ENCODE measurements around the gene UBE3B.
A peak's percentile ranks its signal among the peaks of the same experiment; 100 is the strongest.

Gene UBE3B

DNA sequence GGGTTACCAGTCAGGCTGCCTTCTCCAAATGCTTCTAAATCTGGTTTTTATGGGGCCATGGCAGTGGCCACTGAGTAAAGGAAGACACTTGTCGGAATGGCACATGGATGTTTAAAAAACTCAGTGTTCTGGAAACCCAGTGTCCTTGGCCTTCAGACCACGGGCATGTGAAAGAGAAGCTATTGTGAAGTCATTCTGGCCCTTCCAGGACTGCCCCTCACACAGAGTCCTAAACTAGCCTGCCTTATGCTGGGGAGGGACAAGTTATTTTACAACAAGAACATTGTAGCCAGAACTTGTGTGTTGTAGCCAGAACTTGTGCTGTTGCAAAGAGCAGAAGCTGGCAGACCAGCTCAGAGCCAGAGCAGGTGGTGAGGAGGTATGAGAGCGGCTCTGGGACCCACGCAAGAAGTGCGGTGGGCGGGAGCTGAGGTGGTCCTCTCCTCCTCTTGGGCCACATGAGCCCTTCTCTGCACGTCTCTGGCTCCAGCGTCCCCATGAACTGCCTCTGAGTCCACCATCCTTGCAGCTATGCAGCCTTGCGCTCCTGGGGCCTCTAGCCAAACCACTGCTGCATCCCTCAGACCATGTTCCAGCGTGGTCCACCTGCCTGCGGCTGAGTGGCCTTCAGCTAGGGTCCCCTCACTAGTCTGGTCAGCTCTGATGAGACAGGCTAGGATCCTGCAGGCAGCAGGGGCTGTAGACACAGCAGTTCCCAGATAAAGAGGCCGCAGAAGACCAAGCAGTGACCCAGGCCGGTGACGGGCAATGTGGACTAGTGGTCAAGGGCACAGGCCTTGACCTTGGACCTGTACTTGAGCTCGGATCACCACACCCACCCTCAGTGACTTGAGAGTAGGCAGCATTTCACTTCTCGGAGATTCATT is 63.3 kb downstream of the UBE3B start:
- no peaks in the 10 kb centered on the region for H3K9me3 Mint-ChIP-seq
- no peak overlapping the region for H3K4me3 Mint-ChIP-seq
- no peaks in the 10 kb centered on the region for H3K36me3 Mint-ChIP-seq (ENCODE audit: insufficient read depth)
- DNase-seq (no peak), ATAC-seq (replicated peaks) (no peak)
- H3K4me1 Mint-ChIP-seq (ENCODE audit: low read depth in 2 of 2): peaks cover 15 to 22% of the 10 kb centered on the region in 2 donors
- no peak overlapping the region for H3K27ac Mint-ChIP-seq
- no peaks in the 10 kb centered on the region for H3K27me3 Mint-ChIP-seq

- no peak for ATAC-seq (replicated peaks)
- H3K4me1 Mint-ChIP-seq (ENCODE audit: low read depth in 2 of 2): peaks cover 15 to 22% of the 10 kb centered on the region in 2 donors
These were observed 63.9 kb downstream of the UBE3B start for GRCh38 chr12:109541413-109541726.

GRCh38 chr12:109542014-109542413 is 64.6 kb downstream of the UBE3B start:
- Mint-ChIP-seq H3K27ac (peak overlapping the region in 1 of 2 donors; percentile 38), H3K9me3 (no peaks in the 10 kb centered on the region), H3K4me1 (ENCODE audit: low read depth in 2 of 2) (peaks cover 15 to 22% of the 10 kb centered on the region in 2 donors), H3K4me3 (no peak overlapping the region), H3K27me3 (peaks cover 3 to 6% of the 10 kb centered on the region in 2 donors), H3K36me3 (ENCODE audit: insufficient read depth) (no peaks in the 10 kb centered on the region)
- no peak for DNase-seq
- no peak for ATAC-seq (replicated peaks)

More at GRCh38 chr12:109541413-109541726, 63.9 kb downstream of the UBE3B start:
- no peaks in the 10 kb centered on the region for H3K27me3 Mint-ChIP-seq
- H3K36me3 Mint-ChIP-seq (ENCODE audit: insufficient read depth): no peaks in the 10 kb centered on the region
- no peaks in the 10 kb centered on the region for H3K9me3 Mint-ChIP-seq
- no peak overlapping the region for H3K4me3 Mint-ChIP-seq
- DNase-seq: no peak
- no peak overlapping the region for H3K27ac Mint-ChIP-seq

GRCh38 chr12:109542876-109543275 is 65.4 kb downstream of the UBE3B start:
- Mint-ChIP-seq H3K27ac (peak overlapping the region in 1 of 2 donors; percentile 46), H3K36me3 (ENCODE audit: insufficient read depth) (no peaks in the 10 kb centered on the region)

GRCh38 chr12:109544955-109545531 is 67.6 kb downstream of the UBE3B start:
- peak; percentile 93 for ATAC-seq (replicated peaks)
- Mint-ChIP-seq H3K36me3 (ENCODE audit: insufficient read depth) (no peaks in the 10 kb centered on the region), H3K9me3 (no peaks in the 10 kb centered on the region), H3K4me3 (peak overlapping the region; percentile 68 to 72), H3K4me1 (ENCODE audit: low read depth in 2 of 2) (peaks cover 20 to 31% of the 10 kb centered on the region in 2 donors), H3K27me3 (peaks cover 13 to 31% of the 10 kb centered on the region in 2 donors), H3K27ac (peak overlapping the region; percentile 83 to 91)
- DNase-seq: peak; percentile 12 to 38 (median 29)

More at GRCh38 chr12:109542876-109543275, 65.4 kb downstream of the UBE3B start:
- Mint-ChIP-seq H3K9me3 (no peaks in the 10 kb centered on the region), H3K4me1 (ENCODE audit: low read depth in 2 of 2) (peaks cover 20 to 27% of the 10 kb centered on the region in 2 donors), H3K4me3 (no peak overlapping the region), H3K27me3 (peaks cover 12 to 14% of the 10 kb centered on the region in 2 donors)
- DNase-seq (no peak), ATAC-seq (replicated peaks) (no peak)

GRCh38 chr12:109545826-109546225 is 68.4 kb downstream of the UBE3B start:
- H3K4me1 Mint-ChIP-seq (ENCODE audit: low read depth in 2 of 2): peaks cover 20 to 32% of the 10 kb centered on the region in 2 donors
- H3K4me3 Mint-ChIP-seq: peak overlapping the region; percentile 8 to 72
- peak overlapping the region; percentile 83 to 91 for H3K27ac Mint-ChIP-seq
- ATAC-seq (replicated peaks) (no peak), DNase-seq (no peak)
- no peaks in the 10 kb centered on the region for H3K36me3 Mint-ChIP-seq (ENCODE audit: insufficient read depth)
- no peaks in the 10 kb centered on the region for H3K9me3 Mint-ChIP-seq
- peaks cover 13 to 37% of the 10 kb centered on the region in 2 donors for H3K27me3 Mint-ChIP-seq

GRCh38 chr12:109547286-109547685 is 69.9 kb downstream of the UBE3B start:
- no peak overlapping the region for H3K27ac Mint-ChIP-seq
- no peaks in the 10 kb centered on the region for H3K36me3 Mint-ChIP-seq (ENCODE audit: insufficient read depth)
- H3K4me3 Mint-ChIP-seq: no peak overlapping the region
- no peak for ATAC-seq (replicated peaks)
- H3K4me1 Mint-ChIP-seq (ENCODE audit: low read depth in 2 of 2): peaks cover 20 to 32% of the 10 kb centered on the region in 2 donors
- no peak for DNase-seq
- H3K27me3 Mint-ChIP-seq: peaks cover 13 to 37% of the 10 kb centered on the region in 2 donors
- H3K9me3 Mint-ChIP-seq: no peaks in the 10 kb centered on the region

DNA sequence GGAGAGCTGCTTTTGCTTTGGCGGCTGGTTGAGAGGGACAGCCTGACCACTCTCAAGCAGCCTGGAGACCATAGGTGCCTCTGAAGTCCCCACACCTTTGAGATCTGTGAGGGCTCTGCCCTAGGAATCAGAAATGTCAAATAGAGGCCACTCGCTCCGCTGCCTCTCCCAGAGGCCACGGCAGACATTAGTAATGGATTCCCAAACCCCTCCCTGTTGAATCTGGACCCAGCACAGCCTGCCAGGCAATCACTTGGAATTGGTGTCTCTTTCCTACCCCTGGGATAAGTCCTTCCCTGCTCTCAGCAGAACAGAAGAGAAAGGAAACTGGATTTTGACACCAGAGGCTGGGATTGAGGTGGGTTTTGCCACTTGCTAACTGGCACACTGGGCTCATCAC is 70.8 kb downstream of the UBE3B start:
- DNase-seq (no peak), ATAC-seq (replicated peaks) (no peak)
- H3K9me3 Mint-ChIP-seq: no peaks in the 10 kb centered on the region
- H3K4me3 Mint-ChIP-seq: no peak overlapping the region
- H3K27ac Mint-ChIP-seq: no peak overlapping the region
- no peaks in the 10 kb centered on the region for H3K36me3 Mint-ChIP-seq (ENCODE audit: insufficient read depth)
- peaks cover 23 to 29% of the 10 kb centered on the region in 2 donors for H3K4me1 Mint-ChIP-seq (ENCODE audit: low read depth in 2 of 2)
- peaks cover 13 to 37% of the 10 kb centered on the region in 2 donors for H3K27me3 Mint-ChIP-seq

- peaks cover 13 to 37% of the 10 kb centered on the region in 2 donors for H3K27me3 Mint-ChIP-seq
- ATAC-seq (replicated peaks) (no peak), DNase-seq (no peak)
- H3K9me3 Mint-ChIP-seq: no peaks in the 10 kb centered on the region
- peaks cover 17 to 21% of the 10 kb centered on the region in 2 donors for H3K4me1 Mint-ChIP-seq (ENCODE audit: low read depth in 2 of 2)
- H3K27ac Mint-ChIP-seq: peak overlapping the region; percentile 10 to 41
- H3K4me3 Mint-ChIP-seq: no peak overlapping the region
- no peaks in the 10 kb centered on the region for H3K36me3 Mint-ChIP-seq (ENCODE audit: insufficient read depth)
These were observed 72.3 kb downstream of the UBE3B start for GRCh38 chr12:109549613-109550270.

DNA sequence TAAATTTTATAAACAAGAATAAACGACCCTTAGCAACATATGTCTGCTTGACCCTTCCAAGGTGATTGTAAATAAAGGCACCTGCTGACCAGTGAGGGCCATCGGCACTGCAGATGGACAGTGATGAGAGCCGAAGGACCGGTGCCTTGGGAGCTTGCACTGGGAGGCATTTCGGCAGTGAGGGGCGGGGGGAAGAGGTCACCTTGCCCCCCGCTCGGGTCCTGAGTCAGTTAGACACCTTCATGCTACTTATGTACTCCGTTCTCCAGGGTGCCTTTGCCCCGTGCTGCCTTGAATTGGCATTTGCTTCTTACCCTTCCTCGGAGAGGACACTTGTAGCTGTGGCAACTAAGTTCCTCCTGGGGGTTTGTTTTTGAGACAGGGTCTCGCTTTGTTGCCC is 72.8 kb downstream of the UBE3B start:
- peaks cover 11 to 16% of the 10 kb centered on the region in 2 donors for H3K4me1 Mint-ChIP-seq (ENCODE audit: low read depth in 2 of 2)
- no peak overlapping the region for H3K4me3 Mint-ChIP-seq
- peak overlapping the region; percentile 10 to 41 for H3K27ac Mint-ChIP-seq
- peaks cover 13 to 37% of the 10 kb centered on the region in 2 donors for H3K27me3 Mint-ChIP-seq
- no peaks in the 10 kb centered on the region for H3K36me3 Mint-ChIP-seq (ENCODE audit: insufficient read depth)
- ATAC-seq (replicated peaks) (no peak), DNase-seq (no peak)
- H3K9me3 Mint-ChIP-seq: no peaks in the 10 kb centered on the region

GRCh38 chr12:109551108-109551507 is 73.7 kb downstream of the UBE3B start:
- Mint-ChIP-seq H3K36me3 (ENCODE audit: insufficient read depth) (no peaks in the 10 kb centered on the region), H3K4me1 (ENCODE audit: low read depth in 2 of 2) (peaks cover 9 to 12% of the 10 kb centered on the region in 2 donors), H3K27ac (no peak overlapping the region), H3K9me3 (no peaks in the 10 kb centered on the region), H3K4me3 (no peak overlapping the region), H3K27me3 (peaks cover 13 to 37% of the 10 kb centered on the region in 2 donors)
- DNase-seq (no peak), ATAC-seq (replicated peaks) (no peak)

DNA sequence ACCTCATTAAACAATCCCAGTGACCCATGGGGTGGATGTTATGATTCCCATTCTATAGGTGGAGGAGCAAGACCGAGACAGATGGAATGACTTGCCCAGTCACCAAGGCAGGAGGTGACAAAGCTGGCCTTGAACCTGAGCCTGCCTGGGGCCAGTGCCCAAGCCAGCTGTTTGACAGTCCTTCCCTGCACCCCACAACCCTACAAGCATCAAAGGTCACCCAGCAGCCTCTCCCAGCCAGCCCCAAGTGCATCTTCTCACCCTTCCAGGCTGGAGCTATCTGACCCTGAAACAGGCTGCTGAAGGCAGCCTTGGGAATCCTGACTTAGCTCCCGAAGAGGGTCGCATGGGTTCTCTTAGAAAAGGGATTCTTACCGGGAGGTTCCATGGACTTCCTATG is 75.5 kb downstream of the UBE3B start:
- Mint-ChIP-seq H3K27ac (no peak overlapping the region), H3K4me1 (ENCODE audit: low read depth in 2 of 2) (peaks cover 3 to 5% of the 10 kb centered on the region in 2 donors), H3K27me3 (peaks cover 0 to 21% of the 10 kb centered on the region in 2 donors), H3K9me3 (no peaks in the 10 kb centered on the region), H3K4me3 (no peak overlapping the region), H3K36me3 (ENCODE audit: insufficient read depth) (no peaks in the 10 kb centered on the region)
- DNase-seq (no peak), ATAC-seq (replicated peaks) (no peak)

DNA sequence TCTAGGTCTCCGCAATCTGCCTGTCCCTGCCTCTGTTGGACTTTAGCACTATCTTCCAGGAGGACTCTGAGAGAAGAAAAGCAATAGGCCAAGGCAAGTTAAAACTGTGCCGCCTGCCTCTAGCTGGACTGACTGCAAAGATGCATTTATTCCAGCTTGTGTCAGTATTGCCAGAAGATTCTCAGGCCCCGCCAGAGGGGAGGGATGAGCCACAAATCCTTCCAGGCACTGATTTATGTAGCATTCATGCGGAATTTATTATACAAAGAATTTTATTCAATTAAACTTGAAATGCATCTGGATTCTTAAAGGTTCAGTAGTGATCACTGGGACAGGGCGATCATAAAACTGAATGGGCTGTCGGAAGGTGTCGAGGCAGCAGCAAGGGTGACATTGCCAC is 76.0 kb downstream of the UBE3B start:
- Mint-ChIP-seq H3K27ac (peak overlapping the region in 1 of 2 donors; percentile 85), H3K27me3 (peaks cover 0 to 16% of the 10 kb centered on the region in 2 donors), H3K4me3 (no peak overlapping the region), H3K9me3 (no peaks in the 10 kb centered on the region), H3K4me1 (ENCODE audit: low read depth in 2 of 2) (peaks cover 3 to 5% of the 10 kb centered on the region in 2 donors), H3K36me3 (ENCODE audit: insufficient read depth) (no peaks in the 10 kb centered on the region)
- DNase-seq: no peak
- ATAC-seq (replicated peaks): no peak
